Neural crest cell (in vitro differentiated cells): ENCODE data around the gene DCST2. TPM values are rescaled to one million over a fixed set of nuclear protein-coding genes. Genes with fewer than 3 reads are reported as not detected.

Source experiments
- DNase-seq: peaks from one replicate; pipeline ENCODE4 v3.0.0; 2021; ENCODE audit warnings: low read depth, mixed read lengths, low spot score
- H3K27ac Mint-ChIP-seq: one replicate; pipeline ENCODE4 v1.8.0; 2021; ENCODE audit warnings: mild to moderate bottlenecking, mixed read lengths; ENCODE audit not compliant: unreplicated experiment
- H3K27me3 Mint-ChIP-seq: 2 replicates; pipeline ENCODE4 v1.8.0; 2021; ENCODE audit warnings: low read depth, mild to moderate bottlenecking, mixed read lengths
- H3K36me3 Mint-ChIP-seq: 2 replicates; pipeline ENCODE4 v1.8.0; 2021; ENCODE audit warnings: low read depth, mild to moderate bottlenecking, mixed read lengths
- H3K4me1 Mint-ChIP-seq: 2 replicates; pipeline ENCODE4 v1.8.0; 2021; ENCODE audit warnings: mixed read lengths
- H3K4me3 Mint-ChIP-seq: one replicate; pipeline ENCODE4 v1.8.0; 2021; ENCODE audit warnings: mild to moderate bottlenecking, mixed read lengths
- H3K9me3 Mint-ChIP-seq: 2 replicates; pipeline ENCODE4 v1.8.0; 2021; ENCODE audit warnings: mixed read lengths
- CTCF ChIP-seq: fragments of 200-600 bp; sonication (generic); conservative IDR thresholded peaks from 2 replicates; pipeline ENCODE4 v1.5.0; 2021; ENCODE audit warnings: antibody characterized with exemption, mild to moderate bottlenecking
- total RNA-seq: library from RNA; stranded (reverse); gene quantifications from 2 replicates; pipeline ENCODE4 v1.2.1, GENCODE V29; 2021

The DCST2 gene
- total RNA-seq, 1 donor from 2014 or later, result 1.3 TPM

GRCh38 chr1:155030899-155031298 lies 2.7 kb downstream of the DCST2 start:
- H3K9me3 Mint-ChIP-seq, result no peaks in the 10 kb centered on the region
- no peaks in the 10 kb centered on the region for H3K4me1 Mint-ChIP-seq

GRCh38 chr1:155030243-155030795 lies 3.3 kb downstream of the DCST2 start:
- no peaks in the 10 kb centered on the region for H3K36me3 Mint-ChIP-seq
- DNase-seq, result no peak
- no peak overlapping the region for H3K27ac Mint-ChIP-seq
- no peaks in the 10 kb centered on the region for H3K9me3 Mint-ChIP-seq
- no peak for TF ChIP-seq CTCF
- no peak overlapping the region for H3K4me3 Mint-ChIP-seq
- H3K27me3 Mint-ChIP-seq, result no peaks in the 10 kb centered on the region
- H3K4me1 Mint-ChIP-seq, result no peaks in the 10 kb centered on the region

More at GRCh38 chr1:155030899-155031298, 2.7 kb downstream of the DCST2 start:
- no peaks in the 10 kb centered on the region for H3K36me3 Mint-ChIP-seq
- no peak for TF ChIP-seq CTCF
- DNase-seq, result no peak
- no peaks in the 10 kb centered on the region for H3K27me3 Mint-ChIP-seq
- no peak overlapping the region for H3K4me3 Mint-ChIP-seq
- H3K27ac Mint-ChIP-seq, result no peak overlapping the region

- Mint-ChIP-seq H3K4me3 (no peak overlapping the region), H3K36me3 (no peaks in the 10 kb centered on the region), H3K27me3 (no peaks in the 10 kb centered on the region), H3K27ac (no peak overlapping the region), H3K4me1 (no peaks in the 10 kb centered on the region), H3K9me3 (no peaks in the 10 kb centered on the region)
- no peak for TF ChIP-seq CTCF
- DNase-seq, result no peak
Measured at GRCh38 chr1:155029513-155030242, 3.9 kb downstream of the DCST2 start.

- no peak for DNase-seq
- Mint-ChIP-seq H3K4me3 (no peak overlapping the region), H3K9me3 (no peaks in the 10 kb centered on the region), H3K36me3 (no peaks in the 10 kb centered on the region), H3K27ac (no peak overlapping the region), H3K4me1 (no peaks in the 10 kb centered on the region), H3K27me3 (no peaks in the 10 kb centered on the region)
- TF ChIP-seq CTCF, result no peak
Measured at GRCh38 chr1:155026588-155026987, 7.0 kb downstream of the DCST2 start.

GRCh38 chr1:155026154-155026553 lies 7.4 kb downstream of the DCST2 start:
- DNase-seq, result no peak
- H3K4me3 Mint-ChIP-seq, result no peak overlapping the region
- H3K9me3 Mint-ChIP-seq, result no peaks in the 10 kb centered on the region
- no peak for TF ChIP-seq CTCF
- H3K4me1 Mint-ChIP-seq, result no peaks in the 10 kb centered on the region
- no peaks in the 10 kb centered on the region for H3K36me3 Mint-ChIP-seq
- H3K27ac Mint-ChIP-seq, result no peak overlapping the region
- H3K27me3 Mint-ChIP-seq, result no peaks in the 10 kb centered on the region
